Esophagus mucosa (tissue), 1 donor: Measurements from ENCODE around the gene TAF4. TPM values are rescaled to one million over a fixed set of nuclear protein-coding genes. Genes with fewer than 3 reads are reported as not detected.
A peak's percentile ranks its signal among the peaks of the same experiment; 100 is the strongest.
"Not testable (repeated sequence)": the region's sequence is repeated elsewhere in the genome, so short reads cannot be mapped to it uniquely, and the experiment has no call there.

Experiments
- ATAC-seq: fragments of 200-7000 bp; cut with Tn5 transposase; one replicate; pipeline ENCODE4 v1.9.1; 2020
- total RNA-seq: library from RNA; stranded (reverse); gene quantifications from one replicate; pipeline ENCODE4 v1.2.4, GENCODE V29; 2023
- donor health status: DM: yes; HTN: yes; CAD: no.

The TAF4 gene
- total RNA-seq, 1 donor from 2014 or later = 7.7 TPM

GRCh38 chr20:61978491-61978890, 87.2 kb downstream of the TAF4 start:
- ATAC-seq = no peak

DNA sequence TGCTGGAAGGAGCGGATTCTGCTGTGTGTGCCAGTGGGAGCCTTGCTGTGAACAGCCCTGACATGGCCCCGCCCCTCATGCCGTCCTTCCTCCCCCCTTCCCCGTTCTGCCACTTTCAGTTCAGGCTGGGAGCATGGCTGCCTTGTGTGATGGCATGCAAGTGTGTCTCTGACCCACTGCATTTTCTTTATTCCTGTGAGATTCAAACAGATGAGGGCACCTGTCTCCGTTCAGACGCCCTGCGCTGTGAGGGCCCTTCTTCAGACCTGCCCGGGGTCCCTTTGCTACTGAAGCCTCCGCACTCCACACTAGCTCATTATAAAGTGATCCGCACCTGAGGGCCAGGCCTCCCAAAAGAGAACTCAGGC, 88.3 kb downstream of the TAF4 start:
- no peak for ATAC-seq

DNA sequence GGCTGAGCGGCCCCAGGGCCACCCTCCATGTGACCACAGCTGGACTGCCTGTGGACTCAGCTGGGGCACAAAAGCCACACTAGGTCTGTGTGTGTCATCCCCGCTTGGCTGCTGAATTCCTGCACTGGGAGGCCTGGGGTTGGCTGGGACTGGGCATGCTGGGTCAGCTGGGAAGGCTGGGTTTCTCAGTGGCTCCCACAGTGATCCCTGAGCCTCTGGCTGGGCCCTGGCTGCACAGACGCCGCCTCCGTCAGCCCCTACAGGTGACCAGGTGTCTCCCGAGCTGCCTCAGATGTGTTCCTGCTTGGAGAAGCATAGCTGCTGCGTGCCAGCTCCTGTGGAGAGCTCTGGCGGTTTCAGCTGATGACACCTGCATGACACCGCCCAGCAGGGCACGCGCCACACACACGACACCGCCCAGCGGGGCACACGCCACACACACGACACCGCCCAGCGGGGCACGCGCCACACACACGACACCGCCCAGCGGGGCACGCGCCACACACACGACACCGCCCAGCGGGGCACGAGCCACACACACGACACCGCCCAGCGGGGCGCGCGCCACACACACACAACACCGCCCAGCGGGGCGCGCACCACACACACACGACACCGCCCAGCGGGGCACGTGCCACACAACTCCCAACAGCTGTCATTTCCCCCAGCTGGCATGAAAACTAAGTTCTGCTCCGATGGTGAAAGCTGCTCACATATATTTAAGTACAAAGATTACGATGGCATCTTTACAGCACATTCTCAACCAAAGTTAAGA, 88.8 kb downstream of the TAF4 start:
- ATAC-seq = peak; percentile 18

- ATAC-seq = peak; percentile 9
Observed at GRCh38 chr20:61976263-61976643, 89.4 kb downstream of the TAF4 start.

GRCh38 chr20:61975407-61976129, 90.1 kb downstream of the TAF4 start:
- no peak for ATAC-seq

GRCh38 chr20:61974357-61974665, 91.4 kb downstream of the TAF4 start:
- no peak for ATAC-seq

GRCh38 chr20:61973515-61974356, 91.9 kb downstream of the TAF4 start:
- no peak for ATAC-seq

DNA sequence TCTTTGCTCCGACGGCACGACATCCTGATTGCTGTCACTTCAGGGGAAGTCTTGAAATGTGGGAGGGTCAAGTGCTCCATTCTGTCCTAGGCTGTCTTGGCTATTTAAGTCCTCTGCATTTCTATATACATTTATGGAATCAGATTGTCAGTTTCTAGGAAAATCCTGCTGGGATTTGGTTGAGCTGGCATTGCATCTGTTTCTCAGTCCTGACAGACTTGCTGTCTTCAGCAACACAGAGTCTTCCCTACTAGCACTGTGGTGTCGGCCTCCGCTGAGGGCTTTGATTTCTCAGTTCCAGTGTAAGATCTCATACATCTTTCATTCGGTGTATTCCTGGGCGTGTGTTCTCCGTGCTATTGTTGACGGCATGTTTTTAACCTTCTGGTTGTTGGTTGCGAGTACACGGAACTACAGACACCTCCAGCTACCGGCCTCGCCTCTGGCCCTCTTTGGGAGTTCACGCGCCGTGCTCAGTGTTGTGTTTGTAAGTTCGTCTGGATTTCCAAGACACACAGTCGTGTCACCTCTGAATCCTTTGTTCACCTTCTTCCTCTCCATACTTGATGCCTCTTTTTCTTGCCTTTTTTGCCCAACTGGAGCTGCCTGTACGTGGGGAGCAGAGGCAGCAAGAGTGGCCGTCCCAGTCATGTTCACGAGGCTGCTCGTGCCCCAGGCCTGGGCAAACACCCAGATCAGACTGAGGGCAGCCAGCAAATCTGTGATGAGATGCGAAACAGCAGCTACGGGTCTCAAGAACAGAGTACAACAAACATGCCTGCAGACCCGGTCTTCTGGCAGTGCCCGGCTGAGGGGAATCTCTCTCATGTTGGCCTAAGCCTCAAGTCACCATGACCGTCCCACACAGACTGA, 92.8 kb downstream of the TAF4 start:
- no peak for ATAC-seq

DNA sequence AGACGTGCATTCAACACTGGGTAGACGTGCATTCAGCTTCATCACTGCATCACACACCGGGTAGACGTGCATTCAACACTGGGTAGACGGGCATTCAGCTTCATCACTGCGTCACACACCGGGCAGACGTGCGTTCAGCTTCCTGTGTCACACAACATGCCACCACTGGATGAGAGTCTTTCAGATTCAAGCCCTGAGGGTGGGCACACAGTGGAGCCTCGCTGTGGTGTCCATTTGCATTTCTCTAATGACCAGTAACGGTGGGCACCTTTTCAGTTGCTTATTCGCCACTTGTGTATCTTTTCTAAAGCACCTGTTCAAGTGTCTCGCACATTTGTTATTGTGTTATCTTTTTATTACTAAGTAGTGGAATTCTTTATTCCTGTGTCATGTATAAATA, 94.1 kb downstream of the TAF4 start:
- ATAC-seq = not testable (repeated sequence)

GRCh38 chr20:61970357-61970756, 95.3 kb downstream of the TAF4 start:
- no peak for ATAC-seq

GRCh38 chr20:61969806-61970205, 95.9 kb downstream of the TAF4 start:
- no peak for ATAC-seq

DNA sequence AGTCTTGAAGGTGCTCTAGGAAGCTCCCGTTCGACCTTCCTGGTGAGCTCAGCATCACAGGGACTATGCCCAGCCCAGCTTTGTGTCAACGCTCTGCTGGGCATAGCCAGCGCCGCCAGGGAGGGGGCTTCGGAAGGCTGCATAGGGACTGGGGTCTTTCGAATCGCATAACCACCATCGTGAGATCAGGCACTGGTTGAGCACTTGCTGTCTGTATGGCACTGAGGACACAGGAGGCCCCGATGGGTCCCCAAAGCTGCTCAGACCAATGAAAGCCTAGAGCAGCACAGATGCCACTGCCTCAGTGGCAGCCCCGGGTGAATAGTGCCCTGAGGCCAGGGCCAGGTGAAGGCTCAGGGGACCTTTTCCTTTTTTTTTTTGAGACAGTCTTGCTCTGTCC, 96.7 kb downstream of the TAF4 start:
- ATAC-seq = no peak

GRCh38 chr20:61968036-61968810, 97.5 kb downstream of the TAF4 start:
- ATAC-seq = no peak

DNA sequence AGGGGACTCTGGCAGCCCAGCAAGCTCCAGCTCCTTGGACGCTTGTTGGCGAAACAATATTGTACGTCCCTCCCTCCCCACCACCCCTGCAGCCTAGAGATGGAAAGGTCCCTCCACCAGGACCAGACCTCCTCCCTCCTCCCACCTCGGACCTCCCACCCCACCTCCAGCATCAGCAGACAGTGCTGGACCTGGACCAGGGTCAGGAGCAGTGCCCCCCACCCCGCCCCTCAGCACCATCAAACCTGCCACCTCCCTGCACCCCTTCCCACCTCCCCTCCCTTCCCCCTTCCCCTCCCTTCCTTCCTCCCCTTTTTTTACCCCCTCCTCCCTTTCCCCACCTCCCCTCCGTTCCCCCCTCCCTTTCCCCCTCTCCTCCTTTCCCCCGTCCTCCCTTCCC, 98.4 kb downstream of the TAF4 start:
- ATAC-seq = no peak

DNA sequence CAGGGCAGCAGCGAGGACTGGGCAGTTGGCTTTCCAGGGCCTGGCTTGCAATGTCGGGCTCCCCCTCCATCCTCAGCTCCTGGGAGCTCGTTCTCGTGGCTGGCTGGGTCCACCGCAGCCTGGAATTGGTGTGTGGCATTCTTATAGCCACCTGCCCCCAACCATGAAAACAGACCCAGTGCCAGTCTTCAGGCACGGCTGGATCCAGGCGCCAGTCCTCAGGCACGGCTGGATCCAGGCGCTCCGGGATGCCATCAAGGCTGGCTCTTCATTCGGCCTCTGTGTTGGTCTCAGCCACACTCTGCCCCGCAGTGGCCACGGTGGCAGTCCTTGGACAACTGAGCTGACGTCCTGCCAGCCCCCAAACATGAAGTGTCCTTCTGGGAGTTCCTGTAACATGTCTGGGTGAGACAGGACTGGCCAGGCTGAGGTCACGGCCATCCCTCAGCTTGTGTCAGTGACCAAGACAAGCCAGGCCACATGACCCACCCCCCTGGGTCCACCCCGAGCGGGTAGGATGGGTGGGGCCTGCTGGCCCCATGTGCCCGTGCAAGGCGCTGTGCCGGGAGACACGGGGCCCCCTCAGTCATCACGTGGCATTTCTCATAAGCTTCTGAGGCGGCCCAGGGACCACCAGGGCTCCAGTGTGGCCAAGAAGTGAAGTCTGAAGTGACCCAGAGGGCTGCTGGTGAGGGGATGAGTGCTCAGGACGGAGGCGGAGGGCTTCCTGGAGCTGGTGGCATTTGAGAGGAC, 99.0 kb downstream of the TAF4 start:
- ATAC-seq = no peak

DNA sequence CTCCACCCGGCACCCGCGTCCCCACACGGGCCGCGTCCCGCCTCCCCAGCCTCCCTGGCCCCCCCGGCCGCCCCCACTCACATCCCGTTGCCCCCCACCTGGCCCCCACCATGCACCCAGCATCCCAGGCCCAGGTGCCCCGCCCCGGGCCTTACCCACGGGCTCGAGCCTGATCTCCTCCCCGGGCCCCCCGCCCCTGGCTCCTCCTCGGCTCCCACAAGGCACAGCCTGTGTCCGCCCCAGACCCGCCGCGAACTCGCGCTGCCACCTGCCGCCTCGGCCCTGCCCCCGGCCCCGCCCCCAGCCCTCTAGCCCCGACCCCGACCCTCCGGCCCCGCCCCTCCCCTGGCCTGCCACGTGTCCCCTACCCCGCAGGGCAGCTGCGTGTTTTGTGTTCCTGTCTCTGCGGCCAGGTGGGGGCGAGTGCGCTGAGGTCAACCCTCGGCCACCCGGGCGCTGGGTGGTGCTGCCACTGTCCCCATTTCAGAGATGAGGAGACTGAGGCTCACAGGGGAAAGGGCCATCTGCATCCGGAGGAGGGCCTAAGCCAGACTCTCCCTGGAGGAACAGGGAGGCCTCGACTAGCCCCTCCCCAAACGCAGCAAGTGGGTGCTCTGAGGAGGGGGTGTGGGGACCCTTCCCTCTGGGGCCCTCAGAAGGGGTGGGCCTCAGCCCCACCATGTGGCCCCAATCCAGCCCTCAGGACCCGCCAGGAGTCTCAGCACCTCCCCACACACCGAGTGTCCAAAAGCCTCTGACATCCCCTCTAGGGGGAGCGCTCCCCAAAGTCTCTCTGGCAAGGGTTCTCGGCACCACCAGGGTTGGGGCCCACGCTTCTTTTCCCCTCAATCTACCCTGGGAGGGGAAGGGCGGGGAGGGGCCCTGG, 99.8 kb downstream of the TAF4 start:
- ATAC-seq = peak; percentile 24

GRCh38 chr20:61964675-61965605, 100.7 kb downstream of the TAF4 start:
- ATAC-seq = no peak

GRCh38 chr20:61963885-61964674, 101.6 kb downstream of the TAF4 start:
- no peak for ATAC-seq
